WERI-Rb-1 (cell line): ENCODE results near the gene ZNF280A.
"Not testable (repeated sequence)": the region's sequence is repeated elsewhere in the genome, so short reads cannot be mapped to it uniquely, and the experiment has no call there.

Experiments used
- DNase-seq: peaks from one replicate; pipeline ENCODE4 v3.0.0-alpha.2; 2020
- H3K27ac ChIP-seq: fragments of 250-450 bp; sonication (Bioruptor Pico); 2 replicates; pipeline ENCODE4 v1.5.1; 2020; ENCODE audit warnings: mild to moderate bottlenecking, moderate library complexity
- H3K27me3 ChIP-seq: fragments of 250-450 bp; sonication (Bioruptor Pico); 2 replicates; pipeline ENCODE4 v1.5.1; 2021; ENCODE audit warnings: mild to moderate bottlenecking, low read depth, moderate library complexity; ENCODE audit not compliant: insufficient read depth, severe bottlenecking
- H3K36me3 ChIP-seq: fragments of 250-450 bp; sonication (Bioruptor Pico); 2 replicates; pipeline ENCODE4 v1.5.1; 2020; ENCODE audit warnings: mild to moderate bottlenecking, moderate library complexity
- H3K4me3 ChIP-seq: 2 replicates; pipeline ENCODE4 v1.5.1; 2011; ENCODE audit warnings: low read depth, mild to moderate bottlenecking, control low read depth, low read length
- H3K9me3 ChIP-seq: fragments of 250-450 bp; sonication (Bioruptor Pico); 2 replicates; pipeline ENCODE4 v1.5.1; 2021; ENCODE audit warnings: mild to moderate bottlenecking, moderate library complexity; ENCODE audit not compliant: severe bottlenecking
- CTCF ChIP-seq: IDR thresholded peaks from 2 replicates; pipeline ENCODE4 v1.5.1; 2011; ENCODE audit warnings: low read depth, mild to moderate bottlenecking, control low read depth, inconsistent platforms, low read length

ZNF280A gene

GRCh38 chr22:22512951-22513350 lies 7.1 kb downstream of the ZNF280A start:
- Histone ChIP-seq H3K36me3 (no peaks in the 10 kb centered on the region), H3K4me3 (no peak overlapping the region), H3K27ac (no peak overlapping the region), H3K27me3 (no peaks in the 10 kb centered on the region), H3K9me3 (no peaks in the 10 kb centered on the region)
- DNase-seq: no peak
- TF ChIP-seq CTCF: no peak

GRCh38 chr22:22510833-22511232 lies 9.2 kb downstream of the ZNF280A start:
- peaks cover 15% of the 10 kb centered on the region for H3K36me3 ChIP-seq
- H3K4me3 ChIP-seq, H3K9me3 ChIP-seq, DNase-seq, H3K27ac ChIP-seq, H3K27me3 ChIP-seq: not testable (repeated sequence)

- not testable (repeated sequence) for H3K27me3 ChIP-seq, H3K4me3 ChIP-seq, H3K9me3 ChIP-seq
These were observed 10.2 kb downstream of the ZNF280A start for GRCh38 chr22:22509912-22510311.

GRCh38 chr22:22508274-22509176 lies 11.5 kb downstream of the ZNF280A start, which contains the start of gene ZNF280B:
ZNF280B (minus strand) TSS chr22:22508742; CDS start chr22:22489398, 19,344 bp downstream.
- DNase-seq: peak; percentile 90
- Histone ChIP-seq H3K36me3 (peaks cover 39% of the 10 kb centered on the region), H3K27ac (peak within 1 kb of the TSS; percentile 74), H3K9me3 (no peaks in the 10 kb centered on the region), H3K4me3 (peak within 1 kb of the TSS; percentile 94), H3K27me3 (no peaks in the 10 kb centered on the region)
- peak; percentile 81 for TF ChIP-seq CTCF

More at GRCh38 chr22:22509912-22510311, 10.2 kb downstream of the ZNF280A start:
- DNase-seq, H3K27ac ChIP-seq: not testable (repeated sequence)
- peaks cover 25% of the 10 kb centered on the region for H3K36me3 ChIP-seq

GRCh38 chr22:22507743-22508273 lies 12.3 kb downstream of the ZNF280A start:
- no peaks in the 10 kb centered on the region for H3K27me3 ChIP-seq
- H3K27ac ChIP-seq: peak overlapping the region; percentile 74
- H3K4me3 ChIP-seq: peak overlapping the region; percentile 94
- peaks cover 46% of the 10 kb centered on the region for H3K36me3 ChIP-seq
- DNase-seq: no peak
- no peaks in the 10 kb centered on the region for H3K9me3 ChIP-seq
- TF ChIP-seq CTCF: no peak

- H3K36me3 ChIP-seq: peaks cover 54% of the 10 kb centered on the region
These were observed 13.3 kb downstream of the ZNF280A start for GRCh38 chr22:22506736-22507135.

More at GRCh38 chr22:22506736-22507135, 13.3 kb downstream of the ZNF280A start:
- TF ChIP-seq CTCF: no peak
- no peaks in the 10 kb centered on the region for H3K9me3 ChIP-seq
- no peak overlapping the region for H3K4me3 ChIP-seq
- DNase-seq: no peak
- no peaks in the 10 kb centered on the region for H3K27me3 ChIP-seq
- no peak overlapping the region for H3K27ac ChIP-seq
